Prostate gland (tissue), 2 donors: ENCODE results near the gene RAVER1.

Source experiments
- CTCF ChIP-seq, 4 experiments: fragments of 200-600 bp in 2 of 4; fragments of 450-650 bp in 2 of 4; sonication (generic) in 2 of 4; IDR thresholded peaks; 1 replicate in 3 of 4; 2 replicates in 1 of 4; pipeline ENCODE4 v1.5.1; 2016 to 2019; ENCODE audit warnings: antibody characterized with exemption in 4 of 4, mild to moderate bottlenecking in 2 of 4, moderate library complexity in 2 of 4
- POLR2A ChIP-seq: fragments of 450-650 bp; IDR thresholded peaks from one replicate; pipeline ENCODE4 v1.6.1; 2016; ENCODE audit warnings: antibody characterized with exemption, mild to moderate bottlenecking
- POLR2AphosphoS5 ChIP-seq: sonication (generic); formaldehyde crosslinking; IDR thresholded peaks from one replicate; pipeline ENCODE4 v1.6.1; 2017; ENCODE audit warnings: antibody characterized with exemption

GRCh38 chr19:10293637-10294367 is 39.5 kb downstream of the RAVER1 start:
- TF ChIP-seq CTCF (IDR thresholded peaks at IDR 0.05) (no peak), POLR2A (no peak), POLR2AphosphoS5 (no peak)
